ENCODE measurements around the gene NEK7.

The NEK7 gene

DNA sequence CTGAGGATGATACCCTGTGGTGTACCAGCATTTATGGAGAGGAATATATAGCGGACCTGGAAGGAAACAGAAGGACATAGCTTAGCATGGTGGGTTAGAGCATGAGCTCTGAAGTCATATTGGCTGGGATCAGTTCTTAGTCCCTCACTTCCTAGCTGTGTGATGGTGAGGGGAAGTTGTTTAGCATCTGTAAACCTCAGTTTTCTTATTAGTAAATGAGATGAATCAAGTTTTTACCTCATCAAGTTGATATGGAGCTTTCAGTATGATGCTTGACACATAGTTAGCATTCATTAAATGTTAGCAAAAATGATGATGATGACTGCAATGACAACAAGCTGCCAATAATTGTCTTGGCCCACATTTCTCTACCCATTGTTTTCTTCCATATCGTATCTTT, 84.8 kb downstream of the NEK7 start:
- Histone ChIP-seq H3K79me2 (ENCODE audit: low read length) (no peaks in the 10 kb centered on the region), H3K27ac (ENCODE audit: low read length) (no peak overlapping the region), H4K20me1 (ENCODE audit: insufficient read depth, low read length) (peaks cover 8% of the 10 kb centered on the region; the same call in 1 of the 2 replicates), H3K4me3 (ENCODE audit: low read length) (no peak overlapping the region), H3K9ac (ENCODE audit: low read length) (no peak overlapping the region), H2AFZ (ENCODE audit: low read depth, low read length) (no peak overlapping the region), H3K27me3 (ENCODE audit: low read depth, low read length) (no peaks in the 10 kb centered on the region), H3K4me1 (ENCODE audit: low read length) (no peaks in the 10 kb centered on the region; the same call in 1 of the 2 replicates), H3K9me3 (ENCODE audit: insufficient read depth, low read length) (no peaks in the 10 kb centered on the region), H3K36me3 (replicated peaks; ENCODE audit: low read depth, low read length) (peaks cover 1% of the 10 kb centered on the region), H3K4me2 (ENCODE audit: low read length) (no peak overlapping the region)
- TF ChIP-seq EZH2phosphoT487 (IDR thresholded peaks at IDR 0.05; ENCODE audit: low read depth), result no peak
- TF ChIP-seq, protein P1, sequence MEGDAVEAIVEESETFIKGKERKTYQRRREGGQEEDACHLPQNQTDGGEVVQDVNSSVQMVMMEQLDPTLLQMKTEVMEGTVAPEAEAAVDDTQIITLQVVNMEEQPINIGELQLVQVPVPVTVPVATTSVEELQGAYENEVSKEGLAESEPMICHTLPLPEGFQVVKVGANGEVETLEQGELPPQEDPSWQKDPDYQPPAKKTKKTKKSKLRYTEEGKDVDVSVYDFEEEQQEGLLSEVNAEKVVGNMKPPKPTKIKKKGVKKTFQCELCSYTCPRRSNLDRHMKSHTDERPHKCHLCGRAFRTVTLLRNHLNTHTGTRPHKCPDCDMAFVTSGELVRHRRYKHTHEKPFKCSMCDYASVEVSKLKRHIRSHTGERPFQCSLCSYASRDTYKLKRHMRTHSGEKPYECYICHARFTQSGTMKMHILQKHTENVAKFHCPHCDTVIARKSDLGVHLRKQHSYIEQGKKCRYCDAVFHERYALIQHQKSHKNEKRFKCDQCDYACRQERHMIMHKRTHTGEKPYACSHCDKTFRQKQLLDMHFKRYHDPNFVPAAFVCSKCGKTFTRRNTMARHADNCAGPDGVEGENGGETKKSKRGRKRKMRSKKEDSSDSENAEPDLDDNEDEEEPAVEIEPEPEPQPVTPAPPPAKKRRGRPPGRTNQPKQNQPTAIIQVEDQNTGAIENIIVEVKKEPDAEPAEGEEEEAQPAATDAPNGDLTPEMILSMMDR (IDR thresholded peaks at IDR 0.05; ENCODE audit: low read depth, low read length), result no peak

DNA sequence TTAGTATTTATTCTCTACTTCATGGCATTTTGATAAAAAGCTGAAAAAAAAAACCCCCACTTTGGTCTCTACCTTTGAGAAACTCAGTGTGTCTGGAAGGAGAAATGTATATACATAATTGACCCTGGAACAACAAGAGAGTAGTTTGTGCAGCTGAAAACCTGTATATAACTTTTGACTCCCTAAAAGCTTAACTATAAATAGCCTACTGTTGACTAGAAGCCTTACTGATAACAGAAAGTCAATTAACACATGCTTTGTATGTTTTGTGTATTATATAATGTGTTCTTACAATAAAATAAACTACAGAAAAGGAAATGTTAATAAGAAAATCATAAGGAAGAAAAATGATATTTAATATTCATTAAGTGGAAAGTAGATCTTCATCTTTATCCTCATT, 88.0 kb downstream of the NEK7 start:
- Histone ChIP-seq H3K4me3 (ENCODE audit: low read length) (no peak overlapping the region), H3K9me3 (ENCODE audit: insufficient read depth, low read length) (no peaks in the 10 kb centered on the region), H2AFZ (ENCODE audit: low read depth, low read length) (no peak overlapping the region), H3K4me1 (ENCODE audit: low read length) (no peaks in the 10 kb centered on the region), H3K4me2 (ENCODE audit: low read length) (no peak overlapping the region), H3K79me2 (ENCODE audit: low read length) (no peaks in the 10 kb centered on the region), H3K27me3 (ENCODE audit: low read depth, low read length) (no peaks in the 10 kb centered on the region), H3K36me3 (replicated peaks; ENCODE audit: low read depth, low read length) (no peaks in the 10 kb centered on the region), H3K9ac (ENCODE audit: low read length) (no peak overlapping the region), H3K27ac (ENCODE audit: low read length) (no peak overlapping the region), H4K20me1 (ENCODE audit: insufficient read depth, low read length) (peaks cover 4% of the 10 kb centered on the region; the same call in 1 of the 2 replicates)
- TF ChIP-seq, protein P1 (IDR thresholded peaks at IDR 0.05; ENCODE audit: low read depth, low read length), result no peak
- no peak for TF ChIP-seq EZH2phosphoT487 (IDR thresholded peaks at IDR 0.05; ENCODE audit: low read depth)

DNA sequence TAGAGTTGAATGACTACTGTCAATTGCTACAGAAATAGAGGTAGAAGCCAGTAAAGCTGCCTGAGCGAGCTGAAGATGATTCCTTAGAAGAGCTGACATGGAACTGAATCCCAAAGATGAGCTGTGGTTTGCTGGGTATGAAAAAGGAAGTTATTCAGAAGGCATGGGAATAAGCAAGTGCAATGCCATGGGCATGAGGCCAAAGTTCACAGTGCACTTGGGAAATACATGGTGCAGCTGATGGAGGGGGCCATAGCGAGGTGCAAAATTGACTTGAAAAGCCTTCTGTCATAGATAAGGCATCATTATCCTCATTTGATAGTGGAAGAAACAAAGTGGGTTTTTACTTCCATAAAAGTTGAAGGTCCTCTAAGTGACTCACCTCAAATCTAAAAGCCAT, 88.6 kb downstream of the NEK7 start:
- H3K9me3 ChIP-seq (ENCODE audit: insufficient read depth, low read length), result no peaks in the 10 kb centered on the region
- peaks cover 4% of the 10 kb centered on the region; the same call in 1 of the 2 replicates for H4K20me1 ChIP-seq (ENCODE audit: insufficient read depth, low read length)
- H3K9ac ChIP-seq (ENCODE audit: low read length), result no peak overlapping the region
- H3K79me2 ChIP-seq (ENCODE audit: low read length), result no peaks in the 10 kb centered on the region
- no peaks in the 10 kb centered on the region for H3K27me3 ChIP-seq (ENCODE audit: low read depth, low read length)
- H3K4me1 ChIP-seq (ENCODE audit: low read length), result no peaks in the 10 kb centered on the region
- no peak overlapping the region for H3K4me3 ChIP-seq (ENCODE audit: low read length)
- no peak overlapping the region for H2AFZ ChIP-seq (ENCODE audit: low read depth, low read length)
- H3K27ac ChIP-seq (ENCODE audit: low read length), result no peak overlapping the region
- TF ChIP-seq, protein P1 (IDR thresholded peaks at IDR 0.05; ENCODE audit: low read depth, low read length), result no peak
- TF ChIP-seq EZH2phosphoT487 (IDR thresholded peaks at IDR 0.05; ENCODE audit: low read depth), result no peak
- H3K36me3 ChIP-seq (replicated peaks; ENCODE audit: low read depth, low read length), result no peaks in the 10 kb centered on the region
- no peak overlapping the region for H3K4me2 ChIP-seq (ENCODE audit: low read length)

DNA sequence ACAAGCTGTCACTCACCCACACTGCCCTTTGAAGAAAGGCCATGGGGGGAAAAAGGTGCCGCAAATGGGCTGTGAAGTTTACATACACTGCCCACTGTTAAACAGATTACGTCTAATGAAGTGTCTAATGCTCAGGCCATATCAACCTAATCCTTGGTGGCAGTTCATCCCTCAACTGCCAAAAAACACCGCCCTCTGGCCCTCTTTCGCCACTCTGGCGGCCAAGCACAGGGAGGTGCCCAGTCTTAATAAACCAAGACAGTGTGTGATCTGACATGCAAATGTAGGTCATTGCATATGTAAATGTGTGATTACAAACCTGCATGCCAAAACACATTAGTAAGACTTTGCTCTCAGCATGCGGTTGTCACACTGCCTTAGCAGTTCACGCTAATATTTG, 89.5 kb downstream of the NEK7 start:
- H3K4me3 ChIP-seq (ENCODE audit: low read length), result no peak overlapping the region
- TF ChIP-seq EZH2phosphoT487 (IDR thresholded peaks at IDR 0.05; ENCODE audit: low read depth), result no peak
- TF ChIP-seq, protein P1 (IDR thresholded peaks at IDR 0.05; ENCODE audit: low read depth, low read length), result no peak
- peaks cover 4% of the 10 kb centered on the region; the same call in 1 of the 2 replicates for H4K20me1 ChIP-seq (ENCODE audit: insufficient read depth, low read length)
- no peaks in the 10 kb centered on the region for H3K4me1 ChIP-seq (ENCODE audit: low read length)
- no peaks in the 10 kb centered on the region for H3K9me3 ChIP-seq (ENCODE audit: insufficient read depth, low read length)
- H3K27me3 ChIP-seq (ENCODE audit: low read depth, low read length), result no peaks in the 10 kb centered on the region
- no peak overlapping the region for H3K27ac ChIP-seq (ENCODE audit: low read length)
- H3K4me2 ChIP-seq (ENCODE audit: low read length), result no peak overlapping the region
- no peaks in the 10 kb centered on the region for H3K36me3 ChIP-seq (replicated peaks; ENCODE audit: low read depth, low read length)
- H3K9ac ChIP-seq (ENCODE audit: low read length), result no peak overlapping the region
- no peak overlapping the region for H2AFZ ChIP-seq (ENCODE audit: low read depth, low read length)
- no peaks in the 10 kb centered on the region for H3K79me2 ChIP-seq (ENCODE audit: low read length)

Measured in OCI-LY3 (cell line).